ENCODE results near the gene ARMC9. TPM values are rescaled to one million over a fixed set of nuclear protein-coding genes. Genes with fewer than 3 reads are reported as not detected.

Gene ARMC9
- total and polyA plus RNA-seq, 2 of the 13 experiments (the other 11 are each of a cell fraction or from before 2014, with no cell fraction given) = 9.1 to 12.8 TPM

GRCh38 chr2:231296401-231296974 lies 98.1 kb downstream of the ARMC9 start:
- Histone ChIP-seq H3K9me3 (ENCODE audit: low read length) (no peaks in the 10 kb centered on the region), H3K4me2 (ENCODE audit: low read depth, low read length) (no peak overlapping the region), H3K27ac (ENCODE audit: extremely low read length, insufficient read depth, low read length) (no peak overlapping the region), H3K4me3 (replicated peaks in 1 of 3; ENCODE audit: insufficient read depth in 1 of 3, low read depth in 2 of 3, low read length in 3 of 3) (no peak overlapping the region), H2AFZ (ENCODE audit: low read length) (no peak overlapping the region), H4K20me1 (ENCODE audit: insufficient read depth, low read length) (no peaks in the 10 kb centered on the region), H3K27me3 (ENCODE audit: control insufficient read depth in 1 of 2, insufficient read depth in 2 of 2, low read length in 2 of 2) (no peaks in the 10 kb centered on the region), H3K9ac (ENCODE audit: insufficient read depth, low read depth, low read length) (no peak overlapping the region), H3K79me2 (ENCODE audit: insufficient read depth, low read length) (no peaks in the 10 kb centered on the region), H3K4me1 (ENCODE audit: insufficient read depth, low read length) (peaks cover 18% of the 10 kb centered on the region), H3K36me3 (replicated peaks in 1 of 2; ENCODE audit: control insufficient read depth in 1 of 2, insufficient read depth in 2 of 2, low read length in 2 of 2) (no peaks in the 10 kb centered on the region; a peak in 1 of 5 replicates)
- FAIRE-seq (no peak), ATAC-seq (no peak), DNase-seq (ENCODE audit: low spot score) (no peak)
- CTCF ChIA-PET (ENCODE audit: low intra/inter-chr PET ratio, low total read pairs) = interaction anchor here (0.8 to 3.9 kb wide), 8 partner anchors 86 to 192 kb away, joined by 3 to 45 read pairs (median 5); partner anchors contain the start of gene B3GNT7
- POLR2A ChIA-PET = interaction anchor here (2.0 kb wide), 1 partner anchor 155 kb away, joined by 5 read pairs; no protein-coding TSS in a partner anchor
- in situ Hi-C loops (cut with HindIII; ENCODE audit: extremely low pct_ligation_motif_present, low pct_unique_long_range_greater_than_20kb) = loop anchor here (5.0 to 10.0 kb wide), 2 partner anchors 98 to 116 kb away; partner anchors contain the start of gene B3GNT7
- no TSS peak for BruUV-seq (replicated peaks)
- 83% methylated on average over 13 of the region's 13 CpGs for WGBS (ENCODE audit: low lambda C conversion rate)
- intact Hi-C loops (cut with micrococcal nuclease; ENCODE audit: unreplicated experiment) = loop anchor here (2.0 kb wide), 1 partner anchor 68 kb away; no protein-coding TSS in a partner anchor
- TF ChIP-seq POGZ (CRISPR knock-in tag; IDR thresholded peaks at IDR 0.05) (no peak), ZNF136 (CRISPR knock-in tag; IDR thresholded peaks at IDR 0.05; ENCODE audit: low read depth) (no peak), ZMAT3 (CRISPR knock-in tag; conservative IDR thresholded peaks at IDR 0.05) (no peak), ZNF574 (CRISPR knock-in tag; IDR thresholded peaks at IDR 0.05) (no peak), PBX2 (CRISPR knock-in tag; IDR thresholded peaks at IDR 0.05) (no peak), GTF2F1 (IDR thresholded peaks at IDR 0.05; ENCODE audit: low read length) (no peak), ZNF569 (CRISPR knock-in tag; IDR thresholded peaks at IDR 0.05; ENCODE audit: borderline replicate concordance) (no peak), CCAR2 (optimal IDR thresholded peaks at IDR 0.05; ENCODE audit: low read depth, low read length) (no peak), KAT2B (IDR thresholded peaks at IDR 0.05; ENCODE audit: borderline replicate concordance, low read depth, low read length) (no peak)
- TF ChIP-seq, protein P1, sequence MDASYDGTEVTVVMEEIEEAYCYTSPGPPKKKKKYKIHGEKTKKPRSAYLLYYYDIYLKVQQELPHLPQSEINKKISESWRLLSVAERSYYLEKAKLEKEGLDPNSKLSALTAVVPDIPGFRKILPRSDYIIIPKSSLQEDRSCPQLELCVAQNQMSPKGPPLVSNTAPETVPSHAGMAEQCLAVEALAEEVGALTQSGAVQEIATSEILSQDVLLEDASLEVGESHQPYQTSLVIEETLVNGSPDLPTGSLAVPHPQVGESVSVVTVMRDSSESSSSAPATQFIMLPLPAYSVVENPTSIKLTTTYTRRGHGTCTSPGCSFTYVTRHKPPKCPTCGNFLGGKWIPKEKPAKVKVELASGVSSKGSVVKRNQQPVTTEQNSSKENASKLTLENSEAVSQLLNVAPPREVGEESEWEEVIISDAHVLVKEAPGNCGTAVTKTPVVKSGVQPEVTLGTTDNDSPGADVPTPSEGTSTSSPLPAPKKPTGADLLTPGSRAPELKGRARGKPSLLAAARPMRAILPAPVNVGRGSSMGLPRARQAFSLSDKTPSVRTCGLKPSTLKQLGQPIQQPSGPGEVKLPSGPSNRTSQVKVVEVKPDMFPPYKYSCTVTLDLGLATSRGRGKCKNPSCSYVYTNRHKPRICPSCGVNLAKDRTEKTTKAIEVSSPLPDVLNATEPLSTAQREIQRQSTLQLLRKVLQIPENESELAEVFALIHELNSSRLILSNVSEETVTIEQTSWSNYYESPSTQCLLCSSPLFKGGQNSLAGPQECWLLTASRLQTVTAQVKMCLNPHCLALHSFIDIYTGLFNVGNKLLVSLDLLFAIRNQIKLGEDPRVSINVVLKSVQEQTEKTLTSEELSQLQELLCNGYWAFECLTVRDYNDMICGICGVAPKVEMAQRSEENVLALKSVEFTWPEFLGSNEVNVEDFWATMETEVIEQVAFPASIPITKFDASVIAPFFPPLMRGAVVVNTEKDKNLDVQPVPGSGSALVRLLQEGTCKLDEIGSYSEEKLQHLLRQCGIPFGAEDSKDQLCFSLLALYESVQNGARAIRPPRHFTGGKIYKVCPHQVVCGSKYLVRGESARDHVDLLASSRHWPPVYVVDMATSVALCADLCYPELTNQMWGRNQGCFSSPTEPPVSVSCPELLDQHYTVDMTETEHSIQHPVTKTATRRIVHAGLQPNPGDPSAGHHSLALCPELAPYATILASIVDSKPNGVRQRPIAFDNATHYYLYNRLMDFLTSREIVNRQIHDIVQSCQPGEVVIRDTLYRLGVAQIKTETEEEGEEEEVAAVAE (CRISPR knock-in tag; IDR thresholded peaks at IDR 0.05; ENCODE audit: borderline replicate concordance) = no peak
- TF ChIP-seq, protein P2, sequence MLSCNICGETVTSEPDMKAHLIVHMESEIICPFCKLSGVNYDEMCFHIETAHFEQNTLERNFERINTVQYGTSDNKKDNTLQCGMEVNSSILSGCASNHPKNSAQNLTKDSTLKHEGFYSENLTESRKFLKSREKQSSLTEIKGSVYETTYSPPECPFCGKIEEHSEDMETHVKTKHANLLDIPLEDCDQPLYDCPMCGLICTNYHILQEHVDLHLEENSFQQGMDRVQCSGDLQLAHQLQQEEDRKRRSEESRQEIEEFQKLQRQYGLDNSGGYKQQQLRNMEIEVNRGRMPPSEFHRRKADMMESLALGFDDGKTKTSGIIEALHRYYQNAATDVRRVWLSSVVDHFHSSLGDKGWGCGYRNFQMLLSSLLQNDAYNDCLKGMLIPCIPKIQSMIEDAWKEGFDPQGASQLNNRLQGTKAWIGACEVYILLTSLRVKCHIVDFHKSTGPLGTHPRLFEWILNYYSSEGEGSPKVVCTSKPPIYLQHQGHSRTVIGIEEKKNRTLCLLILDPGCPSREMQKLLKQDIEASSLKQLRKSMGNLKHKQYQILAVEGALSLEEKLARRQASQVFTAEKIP (CRISPR knock-in tag; IDR thresholded peaks at IDR 0.05; ENCODE audit: borderline replicate concordance) = no peak
- TF ChIP-seq, protein P3, sequence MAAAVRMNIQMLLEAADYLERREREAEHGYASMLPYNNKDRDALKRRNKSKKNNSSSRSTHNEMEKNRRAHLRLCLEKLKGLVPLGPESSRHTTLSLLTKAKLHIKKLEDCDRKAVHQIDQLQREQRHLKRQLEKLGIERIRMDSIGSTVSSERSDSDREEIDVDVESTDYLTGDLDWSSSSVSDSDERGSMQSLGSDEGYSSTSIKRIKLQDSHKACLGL (CRISPR knock-in tag; IDR thresholded peaks at IDR 0.05) = no peak

Data from HepG2 (cell line).